CD4-positive, alpha-beta T cell treated with Interleukin-17A for 1 hour (primary cell): Measurements from ENCODE around the gene GRM8.

Experiments
- DNase-seq: peaks from one replicate; pipeline ENCODE4 v3.0.0-alpha.2; 2020

GRM8 gene

DNA sequence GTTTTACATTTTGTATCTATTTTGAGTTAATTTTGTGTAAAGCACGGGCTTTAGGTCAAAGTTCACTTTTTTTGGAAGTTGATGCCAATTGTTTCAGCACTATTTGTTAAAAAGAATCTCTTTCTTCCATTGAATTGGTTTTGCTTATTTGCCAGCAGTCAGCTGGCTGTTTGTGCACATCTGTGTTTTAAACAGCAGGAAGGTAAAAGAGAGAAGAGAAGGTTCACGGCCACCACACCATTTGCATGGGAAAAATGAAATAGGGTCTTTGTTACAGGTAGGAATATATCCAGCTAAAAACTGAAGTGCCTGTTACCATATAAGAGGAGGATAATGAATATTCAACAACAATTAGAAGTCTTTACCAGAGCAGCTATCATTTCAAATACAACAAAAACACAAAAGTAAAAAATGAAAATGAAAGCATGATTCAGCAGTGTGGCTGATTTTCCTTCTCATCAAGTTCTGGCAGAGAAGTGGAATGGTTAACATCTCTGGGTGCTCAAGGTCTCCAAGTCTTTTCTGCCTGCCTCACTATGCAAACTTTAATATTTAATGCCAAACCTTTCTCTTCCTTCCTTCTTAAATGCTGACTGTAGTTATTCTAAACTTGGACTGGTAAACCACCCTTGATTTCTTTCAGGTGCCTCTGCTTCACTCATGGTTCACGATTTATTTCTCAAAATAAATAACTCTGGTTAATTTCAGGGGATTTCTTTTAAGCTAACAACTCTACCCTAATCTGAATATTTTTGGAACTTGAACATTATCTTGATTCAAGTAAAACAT is 841.5 kb downstream of the GRM8 start:
- no peak for DNase-seq

DNA sequence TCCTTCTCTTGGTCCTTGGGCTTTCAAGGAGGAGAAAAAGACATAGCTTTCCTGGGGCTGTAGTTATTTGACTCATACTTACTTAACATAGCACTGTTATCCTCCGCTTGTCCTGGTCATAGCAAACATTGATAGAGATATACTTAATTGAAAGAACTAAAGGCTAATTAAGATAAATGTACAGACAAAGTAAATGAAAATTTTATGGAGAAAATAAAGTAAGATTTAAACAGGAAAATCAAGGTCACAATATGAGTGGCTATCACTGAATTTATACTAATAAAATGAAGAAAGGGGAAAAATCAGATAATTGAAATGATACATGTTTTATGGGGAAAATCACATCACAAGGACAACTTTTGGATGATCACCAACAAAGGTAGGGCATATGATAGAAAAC is 849.7 kb downstream of the GRM8 start:
- DNase-seq = no peak

DNA sequence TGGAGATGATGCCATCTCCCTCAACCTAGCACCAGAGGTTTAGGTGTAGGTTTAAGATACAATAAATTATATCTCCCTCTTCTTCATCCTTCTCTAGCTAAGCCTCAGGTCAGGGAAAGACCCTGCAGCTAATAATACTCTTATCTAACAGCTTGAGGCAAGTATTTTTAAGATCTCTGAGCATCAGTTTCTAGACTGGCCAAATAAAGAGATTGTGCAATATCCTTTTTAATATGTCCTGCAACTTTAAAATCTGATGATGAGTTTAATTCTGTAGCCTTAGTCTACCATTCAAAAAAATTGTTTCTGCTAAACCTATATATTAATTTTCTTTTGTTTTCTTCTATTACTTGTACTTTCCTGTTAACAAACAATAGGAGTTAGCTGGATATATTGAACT is 850.8 kb downstream of the GRM8 start:
- no peak for DNase-seq

DNA sequence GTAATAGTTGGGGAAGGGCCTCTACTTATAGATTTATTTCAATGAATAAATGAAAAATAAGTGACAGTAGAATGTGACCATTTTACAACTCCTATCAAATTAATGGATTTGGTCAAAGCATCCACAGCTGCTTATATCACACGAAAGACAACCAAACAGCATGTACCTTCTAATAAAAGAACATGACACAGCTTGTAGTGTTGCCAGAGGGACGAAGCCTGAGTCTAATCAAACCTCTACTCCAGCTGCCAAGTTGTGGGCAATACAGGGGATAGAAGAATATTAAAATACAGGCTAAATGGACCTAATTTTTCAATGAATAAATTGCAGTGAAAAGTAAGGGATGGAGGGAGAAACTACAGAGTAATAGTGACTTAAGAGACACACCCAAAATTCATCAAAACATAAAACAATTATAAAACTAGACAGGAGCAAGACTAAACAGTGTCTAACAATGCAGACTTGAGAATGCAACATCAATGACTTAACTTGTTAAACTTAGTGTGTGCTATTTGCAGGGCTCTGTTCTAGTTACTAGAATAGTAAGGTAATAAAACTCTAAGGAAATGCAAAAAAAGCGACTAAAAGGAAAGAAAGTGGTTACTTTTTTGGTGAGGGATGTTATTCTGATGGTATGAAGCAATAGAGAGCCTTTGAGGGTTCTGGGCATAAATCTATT is 853.8 kb downstream of the GRM8 start:
- no peak for DNase-seq

DNA sequence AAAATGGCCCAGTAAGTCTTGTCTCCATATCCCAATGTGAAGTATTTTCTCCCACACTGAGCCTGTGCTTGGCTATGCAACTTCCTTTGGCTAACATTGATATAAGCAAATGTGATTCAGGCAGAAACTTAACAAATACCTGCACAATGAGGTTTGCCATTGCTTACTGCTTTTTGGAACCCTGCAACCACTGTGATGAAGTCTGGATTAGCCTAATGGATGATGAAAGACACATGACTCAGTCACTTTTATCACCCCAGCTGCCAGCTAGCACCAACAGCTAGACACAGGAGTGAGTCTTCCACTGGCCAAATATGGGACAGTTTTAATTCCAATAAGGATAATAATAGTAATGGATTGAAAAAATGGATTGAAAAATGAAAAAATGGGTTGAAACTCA is 854.5 kb downstream of the GRM8 start:
- DNase-seq = no peak

- no peak for DNase-seq
Observed at GRCh38 chr7:126394406-126394805, 858.3 kb downstream of the GRM8 start.
